GM13976 (cell line): ENCODE results near the gene SIGLEC11.

Experiments used
- DNase-seq: peaks from one replicate; pipeline ENCODE4 v3.0.0; 2012; ENCODE audit warnings: low spot score
- CTCF ChIP-seq: IDR thresholded peaks from 2 replicates; pipeline ENCODE4 v1.5.1; 2012; ENCODE audit warnings: borderline replicate concordance, mild to moderate bottlenecking; ENCODE audit not compliant: insufficient read depth; ENCODE audit errors: extremely low read depth, missing control alignments, control extremely low read depth
- in situ Hi-C: fragments of 300-500 bp; cut with MboI; formaldehyde crosslinking; loops from one replicate; pipeline ENCODE4 v1.12.0; 2022; ENCODE audit warnings: low sequenced_read_pairs, mixed read lengths, inconsistent platforms; ENCODE audit not compliant: unreplicated experiment

The SIGLEC11 gene

GRCh38 chr19:49940482-49940791 is 20.5 kb downstream of the SIGLEC11 start:
- no peak for DNase-seq
- in situ Hi-C loops = loop anchor here (25.0 kb wide), 1 partner anchor 197 kb away; no protein-coding TSS in a partner anchor
- TF ChIP-seq CTCF = no peak

- in situ Hi-C loops = loop anchor here (25.0 kb wide), 1 partner anchor 197 kb away; no protein-coding TSS in a partner anchor
- DNase-seq = no peak
- no peak for TF ChIP-seq CTCF
These were observed 21.1 kb downstream of the SIGLEC11 start for GRCh38 chr19:49939721-49940481.

DNA sequence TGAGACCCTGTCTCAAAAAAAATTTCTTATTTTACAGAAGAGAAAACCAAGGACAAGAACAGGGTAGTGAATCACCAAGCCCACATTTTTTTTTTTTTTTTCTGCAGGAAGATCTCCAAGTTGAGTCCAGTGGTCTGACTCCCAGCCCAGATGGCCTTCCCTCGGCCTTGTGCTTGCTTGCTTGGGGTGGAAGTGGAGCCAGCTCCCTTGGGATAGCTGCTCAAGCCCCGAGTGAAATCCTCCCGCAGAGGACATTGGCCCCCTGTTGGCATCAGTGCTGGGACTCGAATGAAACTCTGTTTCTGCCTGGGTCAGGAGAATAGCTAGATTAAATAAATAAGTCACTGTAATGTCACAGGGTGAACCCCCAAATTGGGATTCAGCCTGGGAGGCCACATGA is 22.3 kb downstream of the SIGLEC11 start:
- in situ Hi-C loops = loop anchor here (25.0 kb wide), 1 partner anchor 199 kb away; no protein-coding TSS in a partner anchor
- no peak for TF ChIP-seq CTCF
- no peak for DNase-seq

GRCh38 chr19:49937750-49938381 is 23.1 kb downstream of the SIGLEC11 start:
- DNase-seq = peak; percentile 87
- peak; percentile 92 for TF ChIP-seq CTCF
- in situ Hi-C loops = loop anchor here (25.0 kb wide), 1 partner anchor 199 kb away; no protein-coding TSS in a partner anchor

- no peak for TF ChIP-seq CTCF
- in situ Hi-C loops = loop anchor here (25.0 kb wide), 1 partner anchor 201 kb away; no protein-coding TSS in a partner anchor
These were observed 24.4 kb downstream of the SIGLEC11 start for GRCh38 chr19:49936549-49936948.

DNA sequence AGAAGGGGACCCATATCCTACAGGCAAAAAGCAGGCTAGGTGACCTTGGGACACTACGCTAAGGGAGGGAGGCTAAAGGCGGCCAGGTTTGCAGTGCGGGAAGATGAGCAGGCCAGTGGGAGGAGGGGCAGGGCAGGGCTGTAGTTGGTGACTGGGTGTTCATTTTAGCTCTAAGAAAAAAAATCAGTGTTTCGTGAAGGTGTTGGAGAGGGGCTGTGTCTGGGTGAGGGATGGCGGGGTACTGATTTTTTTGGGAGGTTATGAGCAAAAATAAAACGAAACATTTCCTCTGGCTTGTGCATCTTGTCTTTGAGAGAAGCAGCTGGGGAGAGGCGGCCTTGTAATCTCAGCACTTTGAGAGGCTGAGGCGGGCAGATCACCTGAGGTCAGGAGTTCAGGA is 27.3 kb downstream of the SIGLEC11 start:
- TF ChIP-seq CTCF = no peak
- DNase-seq = no peak
- in situ Hi-C loops = loop anchor here (25.0 kb wide), 1 partner anchor 204 kb away; no protein-coding TSS in a partner anchor

More at GRCh38 chr19:49936549-49936948, 24.4 kb downstream of the SIGLEC11 start:
- no peak for DNase-seq
